ENCODE data around the gene RECK. TPM values are rescaled to one million over a fixed set of nuclear protein-coding genes. Genes with fewer than 3 reads are reported as not detected.

Gene RECK
- total RNA-seq, 1 experiment from 2014 or later, result 10.3 TPM

DNA sequence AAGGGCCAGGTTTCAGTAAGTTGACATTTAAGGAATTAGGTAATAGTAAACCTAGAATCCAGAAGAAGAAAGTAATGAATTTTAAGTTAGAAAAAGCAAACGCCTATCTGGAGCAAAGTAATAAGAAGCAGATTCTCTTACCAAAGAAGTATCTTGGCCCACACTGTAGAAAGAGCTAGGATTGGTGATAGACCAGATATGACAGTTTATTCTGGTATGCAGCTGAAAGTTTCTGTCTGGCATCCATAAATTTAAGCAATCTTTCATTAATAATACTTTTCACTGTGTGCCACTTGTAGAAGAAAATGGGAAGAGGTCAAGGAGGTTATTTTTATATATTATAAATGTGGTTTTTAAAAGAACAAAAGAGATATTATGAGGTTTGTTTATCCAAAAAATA lies 3.0 kb downstream of the RECK start:
- peaks cover 3% of the 10 kb centered on the region for H3K79me1 ChIP-seq (ENCODE audit: insufficient read depth, low read depth, low read length, poor library complexity, severe bottlenecking)
- H2BK5ac ChIP-seq (ENCODE audit: insufficient read length, low read length), result no peak overlapping the region
- H3K56ac ChIP-seq (ENCODE audit: insufficient read length, low read depth, low read length), result no peak overlapping the region
- H3K23me2 ChIP-seq (ENCODE audit: insufficient read length, low read depth, low read length, poor library complexity, severe bottlenecking), result peaks cover 3% of the 10 kb centered on the region
- H3K23ac ChIP-seq (ENCODE audit: insufficient read length, low read depth, low read length), result no peak overlapping the region
- DNase-seq, result no peak
- peaks cover 2% of the 10 kb centered on the region for H4K20me1 ChIP-seq (ENCODE audit: control insufficient read depth, insufficient read depth, insufficient read length)
- H3K4me1 ChIP-seq (ENCODE audit: insufficient read depth, low read length), result no peaks in the 10 kb centered on the region; the same call in 1 of the 2 replicates
- no CpG with 5 or more reads among the region's 1 CpG for WGBS (ENCODE audit: extremely low coverage, insufficient read length, low lambda C conversion rate)
- no peak overlapping the region for H3K4me2 ChIP-seq (ENCODE audit: insufficient read depth, insufficient read length, low read length)
- peaks cover 5% of the 10 kb centered on the region; the same call in 1 of the 2 replicates for H3K79me2 ChIP-seq (ENCODE audit: insufficient read depth, low read length)
- H3K27ac ChIP-seq (ENCODE audit: insufficient read length, low read depth, low read length), result no peak overlapping the region
- no peak overlapping the region for H2AFZ ChIP-seq (ENCODE audit: low read length)
- H3K27me3 ChIP-seq (ENCODE audit: insufficient read depth, low read length), result no peaks in the 10 kb centered on the region
- no peak overlapping the region for H2BK20ac ChIP-seq (ENCODE audit: low read depth, low read length, poor library complexity, severe bottlenecking)
- Mint-ChIP-seq H3K4me1 (peaks cover 18 to 39% of the 10 kb centered on the region in 2 experiments), H3K36me3 (ENCODE audit: insufficient read depth in 1 of 3, low read depth in 3 of 3) (0 out of 7 replicates have a peak, but pooled peaks cover 0 to 4% (median 0%) of the 10 kb centered on the region in 3 experiments), H3K9me3 (no peaks in the 10 kb centered on the region), H3K27me3 (ENCODE audit: low read depth) (no peaks in the 10 kb centered on the region), H3K27ac (no peak overlapping the region), H3K4me3 (no peak overlapping the region)
- no peak overlapping the region for H3K9ac ChIP-seq (ENCODE audit: extremely low read depth, insufficient read length, low read length)
- H3K4ac ChIP-seq (ENCODE audit: low read depth, low read length), result no peak overlapping the region
- H4K8ac ChIP-seq (replicated peaks; ENCODE audit: insufficient read length, low read depth, low read length), result no peak overlapping the region
- H3K14ac ChIP-seq (ENCODE audit: insufficient read depth, low read length), result no peak overlapping the region
- no peak overlapping the region for H4K91ac ChIP-seq (ENCODE audit: insufficient read length, low read depth, low read length)
- no peak overlapping the region for H2BK120ac ChIP-seq (ENCODE audit: low read depth, low read length, poor library complexity, severe bottlenecking)
- H4K5ac ChIP-seq (ENCODE audit: insufficient read length, low read depth, low read length), result no peak overlapping the region
- H3K9me3 ChIP-seq (ENCODE audit: control insufficient read depth, low read depth, low read length), result no peaks in the 10 kb centered on the region
- H3K18ac ChIP-seq (ENCODE audit: insufficient read length, low read depth, low read length), result no peak overlapping the region
- H2AK5ac ChIP-seq (ENCODE audit: insufficient read length, low read length), result no peak overlapping the region
- no peak overlapping the region for H2BK15ac ChIP-seq (ENCODE audit: low read depth, low read length)
- no peak overlapping the region for H3T11ph ChIP-seq (ENCODE audit: low read length)
- TF ChIP-seq CTCF (conservative IDR thresholded peaks at IDR 0.05), result no peak
- no peak overlapping the region for H2BK12ac ChIP-seq (ENCODE audit: insufficient read length, low read depth, low read length)

Data from H9 (cell line).